Measurements from ENCODE around the gene RPTOR. TPM values are rescaled to one million over a fixed set of nuclear protein-coding genes. Genes with fewer than 3 reads are reported as not detected.
"Not testable (repeated sequence)": the region's sequence is repeated elsewhere in the genome, so short reads cannot be mapped to it uniquely, and the experiment has no call there.

The RPTOR gene
- total RNA-seq, 2 experiments from 2014 or later: 88.9 to 91.8 TPM

DNA sequence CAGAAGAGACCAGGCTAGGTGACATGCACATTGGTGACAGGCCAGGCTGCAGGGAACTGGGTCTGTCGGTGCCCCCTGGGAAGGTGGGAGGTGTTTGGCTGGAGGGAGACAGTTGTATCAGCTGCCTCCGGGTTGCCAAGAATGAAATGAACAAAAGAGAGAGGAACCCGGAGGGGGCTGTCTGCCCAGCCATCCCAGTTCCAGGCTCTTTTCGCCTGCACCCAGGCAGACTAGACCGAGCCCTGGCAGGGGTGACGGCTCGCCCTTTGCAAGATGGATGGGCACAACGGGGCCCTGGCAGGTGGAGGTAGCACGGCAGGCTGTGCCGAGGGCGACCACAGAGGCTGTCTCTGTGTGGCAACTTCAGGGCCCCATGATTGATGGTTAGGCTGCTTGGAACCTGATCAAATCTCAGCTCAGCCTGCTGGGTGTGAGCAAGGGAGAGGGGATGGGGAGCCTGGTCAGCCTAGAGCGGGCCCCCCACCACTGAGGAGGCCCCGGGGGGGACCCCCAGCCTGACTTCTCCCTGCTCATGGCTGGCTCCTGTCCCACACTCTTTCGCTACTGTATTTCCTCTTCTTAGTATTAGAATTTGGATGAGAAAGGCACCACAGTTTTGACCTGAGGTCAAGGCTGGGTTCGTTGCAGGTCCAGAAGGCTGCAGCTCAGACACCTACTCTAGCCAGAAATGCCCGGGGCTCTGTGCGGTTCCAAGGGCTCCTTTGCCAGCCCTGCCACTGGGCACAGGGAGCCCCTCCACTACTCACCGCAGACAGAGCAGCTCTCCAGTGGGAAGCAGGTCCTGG is 328.1 kb downstream of the RPTOR start:
- Mint-ChIP-seq H3K27me3 (no peaks in the 10 kb centered on the region), H3K27ac (peak overlapping the region; percentile 83), H3K4me1 (peaks cover 80% of the 10 kb centered on the region), H3K4me3 (no peak overlapping the region), H3K9me3 (no peaks in the 10 kb centered on the region), H3K36me3 (ENCODE audit: low read depth) (peaks cover 62% of the 10 kb centered on the region)
- ChIA-PET POLR2A (interaction anchor here (1.0 to 2.1 kb wide), 5 partner anchors 16 to 91 kb away, joined by 3 to 11 read pairs (median 3); no protein-coding TSS in a partner anchor), CTCF (no interaction called here)
- DNase-seq: no peak

GRCh38 chr17:80873307-80873951 is 328.8 kb downstream of the RPTOR start:
- Mint-ChIP-seq H3K36me3 (ENCODE audit: low read depth) (peaks cover 54% of the 10 kb centered on the region), H3K27ac (peak overlapping the region; percentile 40), H3K4me1 (peaks cover 80% of the 10 kb centered on the region), H3K9me3 (no peaks in the 10 kb centered on the region), H3K27me3 (no peaks in the 10 kb centered on the region), H3K4me3 (no peak overlapping the region)
- ChIA-PET POLR2A (interaction anchor here (1.0 to 2.1 kb wide), 4 partner anchors 17 to 26 kb away, joined by 3 to 11 read pairs (median 4); no protein-coding TSS in a partner anchor), CTCF (no interaction called here)
- DNase-seq: no peak

DNA sequence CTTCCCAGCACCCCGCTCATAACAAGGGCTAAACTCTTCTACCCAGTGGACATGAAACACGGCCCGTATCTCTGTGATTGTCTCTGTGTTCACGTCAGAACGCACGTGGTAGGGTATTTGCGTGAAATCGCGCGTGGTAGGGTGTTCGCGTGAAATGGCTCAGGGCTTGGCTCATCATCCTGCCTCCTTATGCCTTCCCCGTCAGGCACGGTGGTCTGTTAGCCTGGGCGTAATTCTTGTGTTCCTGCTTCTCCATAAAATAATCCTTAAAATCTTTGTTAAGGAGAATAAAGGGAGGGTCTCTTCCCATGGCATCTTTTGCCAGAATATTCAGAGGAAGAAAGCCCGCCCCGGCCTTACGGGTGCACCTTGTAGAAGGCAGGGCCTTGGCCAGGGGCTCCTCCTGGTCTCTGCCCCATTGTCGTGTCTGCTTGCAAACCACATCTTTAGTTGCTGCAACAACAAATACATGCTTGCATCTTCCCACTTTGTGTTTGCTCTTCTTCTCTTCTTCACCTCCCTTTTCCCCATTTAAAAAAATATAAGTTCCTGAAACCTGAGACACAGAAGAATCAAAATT is 330.3 kb downstream of the RPTOR start:
- Mint-ChIP-seq H3K4me1 (peaks cover 82% of the 10 kb centered on the region), H3K9me3 (no peaks in the 10 kb centered on the region), H3K27me3 (no peaks in the 10 kb centered on the region), H3K27ac (peak overlapping the region; percentile 62), H3K36me3 (ENCODE audit: low read depth) (peaks cover 47% of the 10 kb centered on the region), H3K4me3 (no peak overlapping the region)
- CTCF ChIA-PET: no interaction called here
- no peak for DNase-seq
- POLR2A ChIA-PET: interaction anchor here (0.6 to 1.2 kb wide), 2 partner anchors 15 to 17 kb away, joined by 3 read pairs; no protein-coding TSS in a partner anchor

- H3K9me3 Mint-ChIP-seq, DNase-seq, CTCF ChIA-PET, H3K4me3 Mint-ChIP-seq, H3K27me3 Mint-ChIP-seq: not testable (repeated sequence)
- Mint-ChIP-seq H3K4me1 (peaks cover 79% of the 10 kb centered on the region), H3K27ac (peak overlapping the region; percentile 62), H3K36me3 (ENCODE audit: low read depth) (peaks cover 49% of the 10 kb centered on the region)
- POLR2A ChIA-PET: interaction anchor here (1.2 kb wide), 1 partner anchor 14 kb away, joined by 3 read pairs; no protein-coding TSS in a partner anchor
Measured at GRCh38 chr17:80875480-80875995, 330.9 kb downstream of the RPTOR start.

- H3K36me3 Mint-ChIP-seq (ENCODE audit: low read depth): peaks cover 49% of the 10 kb centered on the region
- CTCF ChIA-PET: not testable (repeated sequence)
Measured at GRCh38 chr17:80876456-80876949, 331.9 kb downstream of the RPTOR start.

DNA sequence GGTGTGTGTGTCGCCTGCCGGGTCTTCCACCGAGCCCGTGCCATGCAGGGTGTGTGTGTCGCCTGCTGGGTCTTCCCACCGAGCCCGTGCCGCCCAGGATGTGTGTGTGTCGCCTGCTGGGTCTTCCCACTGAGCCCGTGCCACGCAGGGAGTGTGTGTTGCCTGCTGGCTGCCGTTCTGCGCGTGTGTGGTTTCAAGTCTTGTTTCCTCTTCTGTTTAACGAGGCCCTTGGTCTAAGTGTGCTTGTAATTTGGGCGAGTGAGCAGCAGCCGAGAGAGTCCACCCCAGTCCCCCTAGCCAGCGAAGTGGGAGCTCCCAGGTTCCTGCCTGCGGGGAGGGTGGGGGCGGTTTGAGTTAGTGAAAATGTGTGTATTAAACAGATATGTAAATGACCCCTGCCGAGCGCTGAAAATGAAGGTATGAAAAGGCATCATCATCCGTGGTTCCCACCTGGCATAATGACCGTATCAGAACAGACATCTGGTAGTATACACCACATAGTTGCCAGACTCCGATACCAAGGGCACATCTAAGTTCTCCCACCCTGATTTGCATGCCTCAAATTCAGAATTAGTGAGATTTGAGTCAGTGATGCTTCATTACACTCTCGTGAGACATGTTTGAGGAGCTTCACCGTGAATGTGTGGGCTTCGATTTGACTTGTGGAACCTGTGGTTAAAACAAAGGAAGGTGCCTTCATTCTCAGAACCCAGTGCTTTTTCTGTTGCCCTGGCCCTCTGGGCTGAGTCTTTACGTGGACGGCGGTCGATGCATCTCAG is 332.5 kb downstream of the RPTOR start:
- Mint-ChIP-seq H3K9me3 (no peaks in the 10 kb centered on the region), H3K27ac (peak overlapping the region; percentile 100), H3K27me3 (no peaks in the 10 kb centered on the region), H3K4me1 (peaks cover 68% of the 10 kb centered on the region), H3K4me3 (peak overlapping the region; percentile 72), H3K36me3 (ENCODE audit: low read depth) (peaks cover 48% of the 10 kb centered on the region)
- DNase-seq: peak; percentile 77
- ChIA-PET CTCF (interaction anchor here (0.8 to 1.8 kb wide), 8 partner anchors 8 to 272 kb away, joined by 3 to 9 read pairs (median 3); no protein-coding TSS in a partner anchor), POLR2A (interaction anchor here (0.7 to 2.4 kb wide), 25 partner anchors 9 to 423 kb away, joined by 3 to 120 read pairs (median 5); no protein-coding TSS in a partner anchor)

More at GRCh38 chr17:80876456-80876949, 331.9 kb downstream of the RPTOR start:
- POLR2A ChIA-PET: interaction anchor here (1.0 to 2.4 kb wide), 17 partner anchors 8 to 422 kb away, joined by 3 to 120 read pairs (median 7); no protein-coding TSS in a partner anchor
- H3K27me3 Mint-ChIP-seq, DNase-seq, H3K9me3 Mint-ChIP-seq: not testable (repeated sequence)
- Mint-ChIP-seq H3K4me1 (peaks cover 72% of the 10 kb centered on the region), H3K4me3 (peak overlapping the region; percentile 72), H3K27ac (peak overlapping the region; percentile 100)

DNA sequence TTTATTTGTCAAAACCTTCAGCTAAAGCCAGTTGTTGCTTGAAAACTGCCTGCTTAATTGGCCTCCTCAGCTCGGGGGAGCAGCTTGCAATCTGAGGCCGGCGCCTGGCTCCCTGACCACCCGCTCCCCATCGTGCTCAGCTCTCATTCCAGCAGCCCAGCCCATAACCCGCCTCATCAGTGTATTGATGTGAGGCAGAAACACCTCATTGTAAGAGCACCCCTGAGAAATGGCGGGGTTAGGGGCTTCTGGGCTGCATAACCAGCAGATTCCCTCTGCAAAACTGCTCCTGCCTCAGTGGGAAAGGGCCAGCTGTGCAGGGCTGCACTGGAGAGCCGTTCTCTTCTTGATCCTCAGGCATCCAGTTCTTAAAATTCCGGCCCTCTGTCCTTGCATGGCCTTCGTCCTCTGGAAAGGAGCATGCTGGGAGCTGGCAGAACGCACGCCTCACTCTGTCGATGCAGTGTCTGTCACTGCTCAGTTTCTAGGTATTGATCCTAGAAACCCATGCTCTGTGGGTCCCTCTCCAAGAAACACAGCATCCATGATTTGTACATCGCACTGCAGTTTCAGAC is 333.2 kb downstream of the RPTOR start:
- no peak for DNase-seq
- no peaks in the 10 kb centered on the region for H3K9me3 Mint-ChIP-seq
- POLR2A ChIA-PET: interaction anchor here (0.7 to 2.4 kb wide), 25 partner anchors 9 to 423 kb away, joined by 3 to 120 read pairs (median 5); no protein-coding TSS in a partner anchor
- H3K36me3 Mint-ChIP-seq (ENCODE audit: low read depth): peaks cover 55% of the 10 kb centered on the region
- peaks cover 63% of the 10 kb centered on the region for H3K4me1 Mint-ChIP-seq
- H3K27me3 Mint-ChIP-seq: no peaks in the 10 kb centered on the region
- H3K27ac Mint-ChIP-seq: peak overlapping the region; percentile 100
- H3K4me3 Mint-ChIP-seq: peak overlapping the region; percentile 72
- CTCF ChIA-PET: interaction anchor here (0.8 to 1.8 kb wide), 8 partner anchors 9 to 272 kb away, joined by 3 to 9 read pairs (median 3); no protein-coding TSS in a partner anchor

- no peak for DNase-seq
- Mint-ChIP-seq H3K4me3 (no peak overlapping the region), H3K27ac (peak overlapping the region; percentile 100), H3K9me3 (no peaks in the 10 kb centered on the region), H3K36me3 (ENCODE audit: low read depth) (peaks cover 56% of the 10 kb centered on the region), H3K27me3 (no peaks in the 10 kb centered on the region), H3K4me1 (peaks cover 50% of the 10 kb centered on the region)
- ChIA-PET CTCF (interaction anchor here (1.7 kb wide), 1 partner anchor 23 kb away, joined by 7 read pairs; no protein-coding TSS in a partner anchor), POLR2A (interaction anchor here (1.2 to 2.6 kb wide), 5 partner anchors 10 to 32 kb away, joined by 4 to 120 read pairs (median 13); no protein-coding TSS in a partner anchor)
Measured at GRCh38 chr17:80878876-80879722, 334.5 kb downstream of the RPTOR start.

GRCh38 chr17:80879723-80880647 is 335.3 kb downstream of the RPTOR start:
- H3K27me3 Mint-ChIP-seq: no peaks in the 10 kb centered on the region
- no peak overlapping the region for H3K4me3 Mint-ChIP-seq
- DNase-seq: no peak
- CTCF ChIA-PET: no interaction called here
- no peaks in the 10 kb centered on the region for H3K9me3 Mint-ChIP-seq
- POLR2A ChIA-PET: interaction anchor here (1.2 to 2.6 kb wide), 4 partner anchors 9 to 68 kb away, joined by 3 to 13 read pairs (median 6); no protein-coding TSS in a partner anchor
- H3K27ac Mint-ChIP-seq: peak overlapping the region; percentile 64
- peaks cover 43% of the 10 kb centered on the region for H3K4me1 Mint-ChIP-seq
- H3K36me3 Mint-ChIP-seq (ENCODE audit: low read depth): peaks cover 58% of the 10 kb centered on the region

- no peak overlapping the region for H3K27ac Mint-ChIP-seq
- ChIA-PET POLR2A (interaction anchor here (1.2 to 2.6 kb wide), 4 partner anchors 9 to 69 kb away, joined by 3 to 13 read pairs (median 6); no protein-coding TSS in a partner anchor), CTCF (no interaction called here)
- no peak for DNase-seq
- peaks cover 39% of the 10 kb centered on the region for H3K4me1 Mint-ChIP-seq
- no peaks in the 10 kb centered on the region for H3K27me3 Mint-ChIP-seq
- no peak overlapping the region for H3K4me3 Mint-ChIP-seq
- no peaks in the 10 kb centered on the region for H3K9me3 Mint-ChIP-seq
- peaks cover 58% of the 10 kb centered on the region for H3K36me3 Mint-ChIP-seq (ENCODE audit: low read depth)
Measured at GRCh38 chr17:80880648-80880985, 336.0 kb downstream of the RPTOR start.

Measured in activated CD4-positive, alpha-beta memory T cell treated with anti-CD3 and anti-CD28 coated beads, Interleukin-2, amount 10 ng/mL, durations not matched to agents 7 days and 5 days (primary cell).